Ramos (cell line): ENCODE data around the gene CNTN4.

Experiments used
- in situ Hi-C: fragments of 300-500 bp; cut with MboI; formaldehyde crosslinking; loops from one replicate; pipeline ENCODE4 v1.14.3; 2022; ENCODE audit warnings: low sequenced_read_pairs; ENCODE audit not compliant: unreplicated experiment

CNTN4 gene

GRCh38 chr3:2931265-2931664 is 832.6 kb downstream of the CNTN4 start:
- in situ Hi-C loops = no loop called here

GRCh38 chr3:2934541-2934940 is 835.9 kb downstream of the CNTN4 start:
- in situ Hi-C loops = no loop called here

- in situ Hi-C loops = no loop called here
These were observed 838.4 kb downstream of the CNTN4 start for GRCh38 chr3:2937055-2937454.

- in situ Hi-C loops = no loop called here
These were observed 838.9 kb downstream of the CNTN4 start for GRCh38 chr3:2937592-2937991.

GRCh38 chr3:2938711-2939110 is 840.0 kb downstream of the CNTN4 start:
- in situ Hi-C loops = no loop called here

GRCh38 chr3:2940062-2940461 is 841.4 kb downstream of the CNTN4 start:
- in situ Hi-C loops = no loop called here

GRCh38 chr3:2944628-2945027 is 846.0 kb downstream of the CNTN4 start:
- in situ Hi-C loops = no loop called here

GRCh38 chr3:2945121-2945520 is 846.5 kb downstream of the CNTN4 start:
- in situ Hi-C loops = no loop called here

- in situ Hi-C loops = no loop called here
These were observed 848.9 kb downstream of the CNTN4 start for GRCh38 chr3:2947536-2947935.

- in situ Hi-C loops = no loop called here
These were observed 850.2 kb downstream of the CNTN4 start for GRCh38 chr3:2948882-2949281.

GRCh38 chr3:2950159-2950558 is 851.5 kb downstream of the CNTN4 start:
- in situ Hi-C loops = no loop called here

- in situ Hi-C loops = no loop called here
These were observed 858.4 kb downstream of the CNTN4 start for GRCh38 chr3:2957115-2957514.

- in situ Hi-C loops = no loop called here
These were observed 859.9 kb downstream of the CNTN4 start for GRCh38 chr3:2958551-2958950.

GRCh38 chr3:2961576-2961975 is 862.9 kb downstream of the CNTN4 start:
- in situ Hi-C loops = no loop called here

- in situ Hi-C loops = no loop called here
These were observed 869.2 kb downstream of the CNTN4 start for GRCh38 chr3:2967871-2968270.

GRCh38 chr3:2968475-2968874 is 869.8 kb downstream of the CNTN4 start:
- in situ Hi-C loops = no loop called here

GRCh38 chr3:2976212-2976611 is 877.5 kb downstream of the CNTN4 start:
- in situ Hi-C loops = no loop called here

- in situ Hi-C loops = no loop called here
These were observed 878.1 kb downstream of the CNTN4 start for GRCh38 chr3:2976796-2977195.

GRCh38 chr3:2978977-2979732 is 880.5 kb downstream of the CNTN4 start:
- in situ Hi-C loops = no loop called here

GRCh38 chr3:2984005-2984830 is 885.6 kb downstream of the CNTN4 start:
- in situ Hi-C loops = no loop called here

- in situ Hi-C loops = no loop called here
These were observed 886.2 kb downstream of the CNTN4 start for GRCh38 chr3:2984831-2985220.

GRCh38 chr3:2985479-2985878 is 886.8 kb downstream of the CNTN4 start:
- in situ Hi-C loops = no loop called here
